ENCODE results near the gene GOLIM4. TPM values are rescaled to one million over a fixed set of nuclear protein-coding genes. Genes with fewer than 3 reads are reported as not detected.
"Not testable (repeated sequence)": the region's sequence is repeated elsewhere in the genome, so short reads cannot be mapped to it uniquely, and the experiment has no call there.

Gene GOLIM4
- total and polyA plus RNA-seq, 9 donors: 33.0 to 67.8 (median 46.9) TPM

GRCh38 chr3:168030577-168030976, 65.1 kb downstream of the GOLIM4 start:
- Histone ChIP-seq H3K36me3 (ENCODE audit: control insufficient read depth, insufficient read depth, low read length) (peaks cover 45% of the 10 kb centered on the region), H3K27me3 (ENCODE audit: control insufficient read depth, insufficient read depth, low read length) (no peaks in the 10 kb centered on the region), H3K4me3 (ENCODE audit: low read length) (no peak overlapping the region), H3K27ac (ENCODE audit: low read length) (no peak overlapping the region), H3K4me1 (ENCODE audit: control insufficient read depth, insufficient read depth, low read length) (peaks cover 3% of the 10 kb centered on the region), H3K9me3 (replicated peaks; ENCODE audit: control insufficient read depth, low read depth, low read length) (no peaks in the 10 kb centered on the region)
- DNase-seq: peak; percentile 28
- WGBS (ENCODE audit: insufficient coverage): no CpG with 5 or more reads among the region's 4 CpGs

- WGBS (ENCODE audit: insufficient coverage): 87% methylated on average over 6 of the region's 7 CpGs
- Histone ChIP-seq H3K36me3 (ENCODE audit: control insufficient read depth, insufficient read depth, low read length) (peaks cover 43% of the 10 kb centered on the region), H3K27me3 (ENCODE audit: control insufficient read depth, insufficient read depth, low read length) (no peaks in the 10 kb centered on the region), H3K9me3 (replicated peaks; ENCODE audit: control insufficient read depth, low read depth, low read length) (no peaks in the 10 kb centered on the region), H3K27ac (ENCODE audit: low read length) (no peak overlapping the region), H3K4me1 (ENCODE audit: control insufficient read depth, insufficient read depth, low read length) (peaks cover 3% of the 10 kb centered on the region), H3K4me3 (ENCODE audit: low read length) (no peak overlapping the region)
- no peak for DNase-seq
Observed at GRCh38 chr3:168029705-168030104, 66.0 kb downstream of the GOLIM4 start.

DNA sequence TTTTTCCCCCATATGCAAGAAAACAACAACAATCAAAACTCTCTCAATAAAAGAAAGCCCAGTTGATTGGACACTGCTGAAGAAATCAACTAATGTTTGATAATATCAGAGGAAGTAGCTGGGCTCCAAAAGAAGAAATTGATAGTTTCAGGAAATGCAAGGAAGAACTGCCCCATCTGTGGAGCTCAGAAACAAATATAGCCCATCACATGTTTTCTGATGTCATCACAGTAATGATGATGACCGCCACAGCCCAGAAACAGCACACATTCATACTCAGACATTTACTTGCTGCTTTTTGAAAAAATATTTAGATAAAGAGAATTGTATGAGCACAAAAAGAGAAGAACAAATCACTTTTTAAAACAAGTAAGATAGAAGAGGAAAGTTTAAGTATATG, 67.6 kb downstream of the GOLIM4 start:
- WGBS (ENCODE audit: insufficient coverage): no CpG with 5 or more reads among the region's 1 CpG
- peak; percentile 21 for DNase-seq
- no peak overlapping the region for H3K4me3 ChIP-seq (ENCODE audit: low read length)
- no peak overlapping the region for H3K27ac ChIP-seq (ENCODE audit: low read length)
- H3K4me1 ChIP-seq (ENCODE audit: control insufficient read depth, insufficient read depth, low read length): peaks cover 3% of the 10 kb centered on the region
- H3K27me3 ChIP-seq (ENCODE audit: control insufficient read depth, insufficient read depth, low read length): no peaks in the 10 kb centered on the region
- H3K36me3 ChIP-seq (ENCODE audit: control insufficient read depth, insufficient read depth, low read length): peaks cover 52% of the 10 kb centered on the region
- H3K9me3 ChIP-seq (replicated peaks; ENCODE audit: control insufficient read depth, low read depth, low read length): no peaks in the 10 kb centered on the region

DNA sequence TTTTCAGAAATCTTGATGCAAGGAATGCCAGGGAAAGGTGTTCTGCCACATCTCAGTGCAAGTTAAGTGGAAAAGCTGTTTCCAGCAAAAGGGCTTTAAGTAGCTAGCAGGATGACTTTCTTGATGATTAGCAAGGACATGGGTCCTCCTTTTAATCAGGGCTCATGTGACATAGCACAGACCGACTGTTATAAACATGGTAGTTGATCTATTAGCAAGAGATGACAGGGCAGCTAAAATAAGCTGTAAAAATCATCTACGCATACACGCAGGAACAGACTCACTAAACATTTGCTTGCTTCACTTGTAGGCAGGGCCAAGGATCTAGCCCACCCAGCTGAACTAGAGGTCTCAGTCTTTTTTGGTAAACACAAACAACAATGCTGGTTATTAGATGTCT, 69.0 kb downstream of the GOLIM4 start:
- Histone ChIP-seq H3K36me3 (ENCODE audit: control insufficient read depth, insufficient read depth, low read length) (peaks cover 53% of the 10 kb centered on the region), H3K9me3 (replicated peaks; ENCODE audit: control insufficient read depth, low read depth, low read length) (no peaks in the 10 kb centered on the region), H3K4me1 (ENCODE audit: control insufficient read depth, insufficient read depth, low read length) (peaks cover 3% of the 10 kb centered on the region), H3K27me3 (ENCODE audit: control insufficient read depth, insufficient read depth, low read length) (no peaks in the 10 kb centered on the region), H3K27ac (ENCODE audit: low read length) (no peak overlapping the region), H3K4me3 (ENCODE audit: low read length) (no peak overlapping the region)
- 100% methylated on average over 3 of the region's 3 CpGs for WGBS (ENCODE audit: insufficient coverage)
- DNase-seq: no peak

DNA sequence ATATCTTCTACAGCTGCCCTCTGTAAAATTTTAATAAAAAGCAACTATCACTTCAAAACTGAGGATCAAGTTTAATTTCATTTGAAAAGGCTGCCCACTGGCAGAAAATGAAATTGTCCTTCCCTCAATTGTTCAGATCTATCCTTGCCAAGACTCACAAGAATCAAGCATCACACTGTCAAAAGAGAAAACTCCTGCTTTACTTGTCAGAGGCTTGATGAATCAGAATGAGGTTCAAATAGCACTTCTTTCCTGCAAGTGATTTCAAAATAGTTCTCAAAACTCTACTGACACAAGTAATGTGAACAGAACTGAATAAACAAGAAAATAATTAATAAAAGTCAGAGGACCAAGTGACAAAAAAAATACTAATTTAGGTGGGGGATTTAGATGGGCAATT, 70.6 kb downstream of the GOLIM4 start:
- no peak overlapping the region for H3K4me3 ChIP-seq (ENCODE audit: low read length)
- no peak for DNase-seq
- H3K4me1 ChIP-seq (ENCODE audit: control insufficient read depth, insufficient read depth, low read length): peaks cover 3% of the 10 kb centered on the region
- H3K27ac ChIP-seq (ENCODE audit: low read length): no peak overlapping the region
- H3K36me3 ChIP-seq (ENCODE audit: control insufficient read depth, insufficient read depth, low read length): peaks cover 50% of the 10 kb centered on the region
- no peaks in the 10 kb centered on the region for H3K9me3 ChIP-seq (replicated peaks; ENCODE audit: control insufficient read depth, low read depth, low read length)
- no peaks in the 10 kb centered on the region for H3K27me3 ChIP-seq (ENCODE audit: control insufficient read depth, insufficient read depth, low read length)

DNA sequence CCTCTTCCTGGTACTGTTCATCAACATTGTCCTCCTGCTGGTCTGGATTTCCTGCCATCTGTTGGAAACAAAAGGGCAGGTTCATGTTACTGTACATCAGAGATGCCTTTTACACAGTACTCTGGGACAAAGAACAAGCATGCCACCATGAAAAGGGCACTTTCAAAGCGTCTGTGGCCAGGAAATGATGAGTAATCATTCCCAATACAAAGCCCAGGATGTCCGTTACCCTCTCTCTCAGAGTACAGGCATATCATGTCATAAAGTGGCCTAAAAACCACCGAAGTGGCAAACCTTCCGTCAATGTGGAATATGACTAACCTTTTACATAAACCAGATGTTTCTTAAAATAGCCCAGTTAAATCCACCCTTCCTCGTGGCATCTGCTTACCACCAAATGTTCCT, 71.2 kb downstream of the GOLIM4 start:
- peak; percentile 13 for DNase-seq
- H3K36me3 ChIP-seq (ENCODE audit: control insufficient read depth, insufficient read depth, low read length): peaks cover 45% of the 10 kb centered on the region
- no peaks in the 10 kb centered on the region for H3K9me3 ChIP-seq (replicated peaks; ENCODE audit: control insufficient read depth, low read depth, low read length)
- no peak overlapping the region for H3K27ac ChIP-seq (ENCODE audit: low read length)
- no peaks in the 10 kb centered on the region for H3K27me3 ChIP-seq (ENCODE audit: control insufficient read depth, insufficient read depth, low read length)
- no peak overlapping the region for H3K4me3 ChIP-seq (ENCODE audit: low read length)
- WGBS (ENCODE audit: insufficient coverage): 25% methylated on average over 4 of the region's 5 CpGs
- no peaks in the 10 kb centered on the region for H3K4me1 ChIP-seq (ENCODE audit: control insufficient read depth, insufficient read depth, low read length)

DNA sequence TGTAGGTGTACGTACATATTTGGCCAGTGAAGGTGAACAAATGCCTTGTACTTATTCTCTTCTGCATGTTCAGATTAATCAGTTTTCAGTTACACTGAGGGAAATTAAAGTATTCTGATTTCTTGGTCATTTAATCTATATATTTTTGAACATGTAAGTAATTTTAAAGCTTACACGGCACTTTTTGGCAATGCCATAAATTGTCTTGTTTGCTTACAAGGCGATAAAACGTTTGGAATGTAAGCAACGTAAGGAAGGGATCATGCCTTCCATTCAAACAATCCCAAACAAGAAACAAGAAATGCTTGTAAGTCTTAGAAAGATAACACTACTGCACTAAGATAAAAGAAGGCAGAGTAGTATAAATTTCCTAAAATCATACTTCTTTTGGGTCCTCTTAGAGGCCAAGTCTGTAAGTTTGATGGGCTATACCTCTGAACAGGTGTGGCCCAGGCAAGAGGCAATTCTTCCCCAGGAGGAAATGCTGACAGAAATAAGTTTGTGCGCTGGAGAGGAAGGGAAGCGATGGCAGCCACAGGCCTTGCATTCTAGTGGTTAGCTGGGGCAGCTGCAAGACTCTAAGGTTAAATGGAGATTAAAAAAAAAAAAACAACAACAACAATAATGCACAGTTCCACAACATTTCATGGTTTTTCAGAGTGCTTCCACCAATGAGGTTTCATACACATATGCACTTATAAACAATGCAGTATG, 73.8 kb downstream of the GOLIM4 start:
- H3K36me3 ChIP-seq (ENCODE audit: control insufficient read depth, insufficient read depth, low read length): peaks cover 39% of the 10 kb centered on the region
- no peaks in the 10 kb centered on the region for H3K9me3 ChIP-seq (replicated peaks; ENCODE audit: control insufficient read depth, low read depth, low read length)
- H3K4me3 ChIP-seq (ENCODE audit: low read length): no peak overlapping the region
- H3K4me1 ChIP-seq (ENCODE audit: control insufficient read depth, insufficient read depth, low read length): no peaks in the 10 kb centered on the region
- no CpG with 5 or more reads among the region's 7 CpGs for WGBS (ENCODE audit: insufficient coverage)
- H3K27ac ChIP-seq (ENCODE audit: low read length): no peak overlapping the region
- no peak for DNase-seq
- no peaks in the 10 kb centered on the region for H3K27me3 ChIP-seq (ENCODE audit: control insufficient read depth, insufficient read depth, low read length)

GRCh38 chr3:168011280-168011679, 84.4 kb downstream of the GOLIM4 start:
- H3K9me3 ChIP-seq (replicated peaks; ENCODE audit: control insufficient read depth, low read depth, low read length); H3K4me3 ChIP-seq (ENCODE audit: low read length); H3K27me3 ChIP-seq (ENCODE audit: control insufficient read depth, insufficient read depth, low read length); DNase-seq; H3K27ac ChIP-seq (ENCODE audit: low read length); H3K4me1 ChIP-seq (ENCODE audit: control insufficient read depth, insufficient read depth, low read length); H3K36me3 ChIP-seq (ENCODE audit: control insufficient read depth, insufficient read depth, low read length): not testable (repeated sequence)
- 91% methylated on average over 5 of the region's 17 CpGs for WGBS (ENCODE audit: insufficient coverage)

- WGBS (ENCODE audit: insufficient coverage): 88% methylated on average over 1 of the region's 2 CpGs
- DNase-seq: no peak
- no peaks in the 10 kb centered on the region for H3K4me1 ChIP-seq (ENCODE audit: control insufficient read depth, insufficient read depth, low read length)
Observed at GRCh38 chr3:168006584-168006983, 89.1 kb downstream of the GOLIM4 start.

GRCh38 chr3:168003911-168004310, 91.8 kb downstream of the GOLIM4 start:
- H3K4me3 ChIP-seq (ENCODE audit: low read length): no peak overlapping the region
- H3K36me3 ChIP-seq (ENCODE audit: control insufficient read depth, insufficient read depth, low read length): no peaks in the 10 kb centered on the region
- no peaks in the 10 kb centered on the region for H3K4me1 ChIP-seq (ENCODE audit: control insufficient read depth, insufficient read depth, low read length)
- H3K9me3 ChIP-seq (replicated peaks; ENCODE audit: control insufficient read depth, low read depth, low read length): peaks cover 5% of the 10 kb centered on the region
- no peaks in the 10 kb centered on the region for H3K27me3 ChIP-seq (ENCODE audit: control insufficient read depth, insufficient read depth, low read length)
- no peak overlapping the region for H3K27ac ChIP-seq (ENCODE audit: low read length)
- no CpG with 5 or more reads among the region's 4 CpGs for WGBS (ENCODE audit: insufficient coverage)
- no peak for DNase-seq

More at GRCh38 chr3:168006584-168006983, 89.1 kb downstream of the GOLIM4 start:
- Histone ChIP-seq H3K27ac (ENCODE audit: low read length) (no peak overlapping the region), H3K36me3 (ENCODE audit: control insufficient read depth, insufficient read depth, low read length) (peaks cover 3% of the 10 kb centered on the region), H3K9me3 (replicated peaks; ENCODE audit: control insufficient read depth, low read depth, low read length) (peaks cover 5% of the 10 kb centered on the region), H3K4me3 (ENCODE audit: low read length) (no peak overlapping the region), H3K27me3 (ENCODE audit: control insufficient read depth, insufficient read depth, low read length) (no peaks in the 10 kb centered on the region)
